Adipocyte (in vitro differentiated cells): Measurements from ENCODE around the gene RPL23.
A peak's percentile ranks its signal among the peaks of the same experiment; 100 is the strongest.

Source experiments
- DNase-seq: peaks from one replicate; pipeline ENCODE4 v3.0.0-alpha.2; 2015; ENCODE audit warnings: low read depth
- H3K27me3 ChIP-seq: replicated peaks from 2 replicates; pipeline ENCODE4 v1.7.0; 2013; ENCODE audit warnings: mild to moderate bottlenecking, low read length, moderate library complexity; ENCODE audit not compliant: control insufficient read depth, insufficient read depth
- H3K36me3 ChIP-seq: 2 replicates; pipeline ENCODE4 v1.7.0; 2013; ENCODE audit warnings: low read length, mild to moderate bottlenecking, moderate library complexity; ENCODE audit not compliant: control insufficient read depth, insufficient read depth, severe bottlenecking
- H3K4me1 ChIP-seq: 2 replicates; pipeline ENCODE4 v1.7.0; 2013; ENCODE audit warnings: mild to moderate bottlenecking, low read length, moderate library complexity; ENCODE audit not compliant: control insufficient read depth, insufficient read depth
- H3K4me3 ChIP-seq: 2 replicates; pipeline ENCODE4 v1.7.0; 2013; ENCODE audit warnings: mild to moderate bottlenecking, low read length, moderate library complexity
- H3K9ac ChIP-seq: 2 replicates; pipeline ENCODE4 v1.7.0; 2013; ENCODE audit warnings: mild to moderate bottlenecking, low read length, moderate library complexity
- H3K9me3 ChIP-seq: 2 replicates; pipeline ENCODE4 v1.7.0; 2013; ENCODE audit warnings: mild to moderate bottlenecking, low read length, moderate library complexity; ENCODE audit not compliant: control insufficient read depth

Gene RPL23

DNA sequence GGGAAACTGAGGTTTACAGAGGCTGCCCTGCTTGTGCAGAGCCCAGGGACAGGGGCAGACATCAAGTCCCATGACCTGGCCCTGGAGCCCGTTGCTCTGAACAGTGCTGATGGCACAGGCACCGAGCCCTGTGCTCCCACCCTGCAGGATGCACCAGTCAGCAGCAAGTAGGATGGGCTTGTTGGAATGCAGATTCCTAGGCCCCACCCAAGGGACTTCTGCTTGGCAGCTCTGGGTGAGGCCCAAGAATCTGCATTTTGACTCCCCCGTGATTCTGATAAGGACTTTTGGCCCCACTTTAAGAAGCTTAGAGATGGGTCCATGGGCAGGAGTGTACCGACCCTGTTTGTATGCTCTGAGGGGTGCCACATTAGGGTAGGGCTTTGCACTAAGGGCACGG is 39.6 kb upstream of the RPL23 start:
- Histone ChIP-seq H3K9ac (peak overlapping the region; percentile 63), H3K4me1 (peaks cover 48% of the 10 kb centered on the region), H3K4me3 (no peak overlapping the region), H3K36me3 (peaks cover 86% of the 10 kb centered on the region), H3K27me3 (no peaks in the 10 kb centered on the region), H3K9me3 (no peaks in the 10 kb centered on the region)
- no peak for DNase-seq

DNA sequence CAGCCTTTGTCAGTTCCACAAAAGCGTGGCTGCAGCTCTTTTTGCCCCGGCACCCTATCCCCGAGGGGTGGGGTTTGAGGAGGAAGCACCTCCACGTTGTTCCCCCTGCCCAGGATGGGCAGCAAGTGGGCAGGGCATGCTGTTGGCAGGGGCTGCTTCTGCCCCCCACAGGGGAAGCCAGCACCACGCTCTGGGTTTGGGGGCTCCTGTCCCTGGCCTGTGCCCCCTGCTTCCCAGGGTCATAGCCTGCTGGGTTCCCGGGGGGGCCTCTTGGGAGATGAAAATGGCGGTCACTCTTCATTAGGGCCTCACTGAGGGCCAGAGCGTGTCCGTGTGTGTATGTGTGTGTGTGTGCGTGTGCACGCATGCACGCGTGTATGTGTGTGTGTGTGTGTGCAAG is 39.1 kb upstream of the RPL23 start:
- peaks cover 89% of the 10 kb centered on the region for H3K36me3 ChIP-seq
- no peak overlapping the region for H3K9ac ChIP-seq
- no peak overlapping the region for H3K4me3 ChIP-seq
- H3K9me3 ChIP-seq: no peaks in the 10 kb centered on the region
- DNase-seq: no peak
- no peaks in the 10 kb centered on the region for H3K27me3 ChIP-seq
- H3K4me1 ChIP-seq: peaks cover 43% of the 10 kb centered on the region

DNA sequence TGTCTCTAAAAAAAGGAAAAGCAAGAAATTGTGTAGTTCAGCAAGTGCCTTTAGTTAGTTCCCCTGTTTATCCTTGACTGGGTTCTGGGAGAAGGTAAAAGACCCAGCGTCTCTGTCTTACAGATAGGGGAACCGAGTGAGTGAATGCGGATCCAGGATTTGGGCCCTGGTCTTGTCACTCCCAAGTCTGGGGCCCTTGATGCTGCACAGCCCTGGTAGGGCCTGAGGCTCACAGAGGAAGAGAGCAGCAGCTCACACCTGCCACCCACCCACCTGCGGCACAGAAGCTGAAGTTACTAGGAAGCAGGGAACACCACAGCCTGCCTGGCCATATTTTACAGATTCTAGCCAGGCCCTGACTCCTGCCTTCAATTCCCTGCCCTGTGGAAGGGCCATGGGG is 38.6 kb upstream of the RPL23 start:
- Histone ChIP-seq H3K9ac (no peak overlapping the region), H3K36me3 (peaks cover 94% of the 10 kb centered on the region), H3K9me3 (no peaks in the 10 kb centered on the region), H3K4me3 (no peak overlapping the region), H3K4me1 (peaks cover 39% of the 10 kb centered on the region), H3K27me3 (no peaks in the 10 kb centered on the region)
- no peak for DNase-seq

DNA sequence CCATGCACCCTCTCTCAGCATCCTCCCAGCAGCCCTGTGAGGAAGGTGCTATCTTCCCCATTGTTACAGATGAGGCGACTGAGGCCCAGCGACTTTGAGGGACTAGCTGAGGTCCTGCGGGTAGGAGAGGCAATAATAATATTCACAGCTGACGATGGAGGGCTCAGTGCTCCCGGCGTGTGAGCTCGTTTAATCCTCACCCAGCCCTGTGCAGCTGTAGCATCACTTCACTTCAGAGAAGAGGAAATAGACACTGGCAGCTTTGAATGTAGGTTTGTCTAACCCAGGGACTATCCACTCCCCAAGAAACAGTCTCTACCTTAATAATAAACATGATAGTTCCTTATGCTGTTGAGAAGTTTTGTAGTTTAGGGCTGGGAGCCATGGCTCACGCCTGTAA is 37.9 kb upstream of the RPL23 start:
- H3K27me3 ChIP-seq: no peaks in the 10 kb centered on the region

DNA sequence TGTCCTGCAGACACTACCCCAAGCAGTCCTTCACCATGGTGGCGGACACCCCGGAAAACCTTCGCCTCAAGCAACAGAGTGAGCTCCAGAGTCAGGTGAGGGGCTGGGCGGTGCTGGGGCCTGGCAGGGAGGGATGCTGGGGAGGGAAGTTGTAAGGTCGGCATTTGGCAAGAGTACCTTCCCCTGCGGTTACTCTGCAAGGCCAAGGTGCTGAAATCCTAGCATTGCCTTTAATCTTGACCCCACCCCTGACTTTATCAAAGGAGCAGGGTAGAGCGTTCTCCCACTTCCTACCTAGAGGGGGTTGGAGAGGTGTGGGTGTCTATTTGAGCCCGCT is 36.9 kb upstream of the RPL23 start:
- DNase-seq: no peak
- H3K9me3 ChIP-seq: no peaks in the 10 kb centered on the region
- peaks cover 33% of the 10 kb centered on the region for H3K4me1 ChIP-seq
- H3K27me3 ChIP-seq: no peaks in the 10 kb centered on the region
- peaks cover 91% of the 10 kb centered on the region for H3K36me3 ChIP-seq
- no peak overlapping the region for H3K9ac ChIP-seq
- H3K4me3 ChIP-seq: no peak overlapping the region

More for the DNA sequence above, 37.9 kb upstream of the RPL23 start:
- Histone ChIP-seq H3K9ac (no peak overlapping the region), H3K9me3 (no peaks in the 10 kb centered on the region), H3K4me3 (no peak overlapping the region), H3K4me1 (peaks cover 33% of the 10 kb centered on the region), H3K36me3 (peaks cover 94% of the 10 kb centered on the region)
- DNase-seq: no peak

DNA sequence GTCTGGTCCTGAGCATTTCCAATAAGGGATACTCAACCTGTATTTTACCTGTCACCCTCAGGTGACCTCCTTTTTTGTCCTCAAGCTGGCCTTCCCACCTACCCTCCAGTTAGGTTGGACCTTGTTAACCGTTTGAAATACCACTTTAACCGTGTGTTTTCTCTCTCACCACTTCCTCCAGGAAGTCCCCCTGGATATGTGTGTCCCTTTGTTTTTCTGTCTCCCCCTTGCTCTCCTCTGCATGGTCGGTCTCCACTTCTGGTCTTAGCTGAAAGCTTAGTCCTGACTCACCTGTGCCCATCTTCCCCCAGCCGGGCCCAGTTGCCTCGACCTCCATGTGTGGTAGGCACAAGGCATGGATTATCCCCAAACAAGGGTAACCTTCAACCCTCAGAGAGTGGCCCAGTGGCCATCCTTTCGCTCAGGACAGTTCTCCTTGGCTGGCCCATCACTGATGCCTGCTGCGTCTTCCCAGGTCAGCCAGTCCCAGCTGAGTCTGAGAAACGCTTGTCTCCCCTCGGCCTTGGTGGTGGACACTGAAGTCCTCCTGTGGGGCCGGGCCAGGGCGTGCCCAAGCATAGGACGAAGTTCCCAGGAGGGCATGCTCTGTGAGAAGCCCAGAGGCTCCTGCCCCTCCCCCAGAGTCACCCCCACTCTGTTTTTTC is 36.4 kb upstream of the RPL23 start:
- H3K4me1 ChIP-seq: peaks cover 38% of the 10 kb centered on the region
- peaks cover 91% of the 10 kb centered on the region for H3K36me3 ChIP-seq
- no peak overlapping the region for H3K9ac ChIP-seq
- no peak overlapping the region for H3K4me3 ChIP-seq
- no peak for DNase-seq
- no peaks in the 10 kb centered on the region for H3K27me3 ChIP-seq
- no peaks in the 10 kb centered on the region for H3K9me3 ChIP-seq

DNA sequence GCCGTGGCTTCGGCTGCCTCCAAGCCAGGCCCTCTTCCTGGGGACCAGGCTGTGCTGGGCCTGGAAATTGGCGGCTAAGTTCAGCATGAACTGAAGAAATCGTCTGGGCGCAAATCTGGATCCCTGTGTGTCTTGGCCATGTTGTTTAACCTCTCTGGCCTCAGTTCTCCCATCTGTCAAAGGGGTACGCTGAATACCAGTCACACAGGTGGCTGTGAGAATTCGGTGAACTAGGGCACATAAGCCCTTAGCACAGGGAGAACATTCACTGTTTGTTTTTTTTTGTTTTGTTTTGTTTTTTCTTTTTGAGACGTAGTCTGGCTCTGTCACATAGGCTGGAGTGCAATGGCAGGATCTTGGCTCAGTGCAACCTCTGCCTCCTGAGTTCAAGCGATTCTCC is 35.3 kb upstream of the RPL23 start:
- H3K4me3 ChIP-seq: no peak overlapping the region
- no peaks in the 10 kb centered on the region for H3K27me3 ChIP-seq
- H3K4me1 ChIP-seq: peaks cover 36% of the 10 kb centered on the region
- no peak for DNase-seq
- H3K9me3 ChIP-seq: no peaks in the 10 kb centered on the region
- peaks cover 83% of the 10 kb centered on the region for H3K36me3 ChIP-seq
- H3K9ac ChIP-seq: no peak overlapping the region

DNA sequence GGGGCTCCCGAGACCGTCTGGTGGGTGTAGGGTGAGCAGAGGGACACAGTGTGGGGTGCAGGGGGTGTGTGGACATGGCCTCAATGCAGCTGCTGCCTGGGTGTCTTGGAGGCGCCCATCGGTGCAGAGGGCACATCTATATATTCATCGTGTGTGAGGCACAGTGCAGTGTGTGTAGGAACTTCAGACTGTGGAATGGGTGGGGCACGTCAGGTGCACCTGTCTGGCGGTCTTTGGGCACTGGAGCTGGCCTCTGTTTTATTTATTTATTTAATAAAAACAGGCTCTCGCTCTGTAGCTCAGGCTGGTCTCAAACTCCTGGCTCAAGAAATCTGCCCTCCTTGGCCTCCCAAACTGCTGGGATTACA is 33.1 kb upstream of the RPL23 start:
- Histone ChIP-seq H3K27me3 (no peaks in the 10 kb centered on the region), H3K4me1 (peaks cover 42% of the 10 kb centered on the region), H3K9ac (no peak overlapping the region), H3K4me3 (no peak overlapping the region), H3K36me3 (peaks cover 70% of the 10 kb centered on the region), H3K9me3 (no peaks in the 10 kb centered on the region)
- no peak for DNase-seq

DNA sequence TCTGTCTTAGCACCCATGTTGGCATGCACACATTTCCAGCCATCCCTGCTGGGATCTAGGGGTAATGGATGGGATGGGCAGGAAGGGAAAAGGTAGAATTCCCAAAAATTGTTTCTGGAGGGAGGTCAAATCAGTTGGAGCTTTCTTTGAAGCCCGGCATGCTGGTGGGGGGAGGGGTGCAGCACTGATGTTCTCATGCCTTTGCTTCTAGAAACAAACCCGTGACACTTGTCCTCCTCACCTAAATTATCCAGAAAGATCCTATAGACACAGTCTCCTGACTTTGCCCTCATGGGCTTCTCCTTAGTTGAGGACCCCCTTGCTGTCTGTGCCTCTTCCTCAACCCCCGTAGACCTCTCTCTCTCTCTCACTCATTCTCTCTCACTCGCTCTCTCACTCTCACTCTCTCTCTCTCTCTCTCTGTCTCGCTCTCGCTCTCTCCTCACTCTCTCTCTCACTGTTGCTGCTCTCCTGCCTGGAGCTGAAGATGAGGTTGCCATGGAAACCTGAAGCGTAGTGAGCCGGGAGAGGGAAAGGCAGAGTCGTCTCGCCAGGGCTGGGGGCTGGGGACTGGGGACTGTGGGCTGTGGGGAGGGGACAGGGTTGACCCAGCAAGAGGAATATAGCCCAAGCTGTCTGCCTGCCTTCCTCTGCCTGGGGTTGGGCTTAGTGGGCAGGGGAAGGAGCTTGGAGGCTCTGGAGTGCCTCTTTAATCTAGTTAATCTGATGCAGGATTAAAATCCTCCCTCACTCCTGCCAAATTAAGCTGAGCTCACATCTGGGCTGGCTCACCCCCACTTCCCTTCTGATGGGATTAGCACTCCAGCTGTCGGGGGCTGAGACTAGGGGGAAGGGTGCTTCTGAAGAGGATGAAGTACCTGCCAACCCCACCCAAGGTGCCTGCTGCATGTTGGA is 32.5 kb upstream of the RPL23 start:
- DNase-seq: no peak
- H3K9me3 ChIP-seq: no peaks in the 10 kb centered on the region
- no peak overlapping the region for H3K4me3 ChIP-seq
- H3K4me1 ChIP-seq: peaks cover 48% of the 10 kb centered on the region
- peak overlapping the region; percentile 22 for H3K9ac ChIP-seq
- H3K27me3 ChIP-seq: no peaks in the 10 kb centered on the region
- H3K36me3 ChIP-seq: peaks cover 70% of the 10 kb centered on the region

DNA sequence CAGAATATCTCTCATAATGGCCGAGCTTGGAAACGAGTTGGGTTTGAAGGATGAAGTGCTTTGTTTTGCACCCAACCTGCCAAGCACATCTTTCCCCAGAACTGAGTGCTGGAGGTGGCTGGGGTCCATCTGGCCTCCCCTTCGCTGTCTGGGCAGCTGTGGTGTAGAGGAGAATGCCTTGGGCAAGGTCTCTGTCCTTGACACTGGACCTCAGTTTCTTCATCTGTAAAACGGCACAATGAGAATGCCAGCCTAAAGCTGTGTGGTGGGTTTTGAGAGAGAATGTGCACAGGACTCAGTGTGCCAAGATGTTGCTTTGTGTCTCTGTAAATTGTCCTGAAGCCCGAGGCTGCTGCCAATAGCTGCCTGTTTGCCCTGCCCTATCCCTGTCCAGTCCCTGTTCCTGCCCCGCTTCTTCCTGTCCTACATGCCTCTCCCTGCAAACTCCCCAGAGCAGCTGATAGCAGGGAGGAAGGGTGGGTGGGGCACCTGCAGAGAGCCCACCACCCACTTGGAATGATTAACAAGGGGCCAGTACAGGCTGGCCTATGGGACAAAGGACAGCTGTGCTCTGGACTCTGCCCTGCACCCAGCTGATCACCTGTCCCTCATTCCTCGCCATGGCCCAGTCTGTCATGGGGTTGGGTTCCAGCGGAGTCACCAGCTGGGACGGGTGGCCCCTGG is 31.7 kb upstream of the RPL23 start:
- Histone ChIP-seq H3K4me1 (peaks cover 56% of the 10 kb centered on the region), H3K36me3 (peaks cover 67% of the 10 kb centered on the region)

More for the DNA sequence above, 31.7 kb upstream of the RPL23 start:
- no peaks in the 10 kb centered on the region for H3K27me3 ChIP-seq
- no peaks in the 10 kb centered on the region for H3K9me3 ChIP-seq
- no peak overlapping the region for H3K4me3 ChIP-seq
- no peak for DNase-seq
- peak overlapping the region; percentile 22 for H3K9ac ChIP-seq
